Naive B cell (primary cell): ENCODE results near the gene SPOPL. TPM values are rescaled to one million over a fixed set of nuclear protein-coding genes. Genes with fewer than 3 reads are reported as not detected.

Experiments
- ATAC-seq, 2 donors: fragments of 150-1000 bp; cut with Tn5 transposase; 2 replicates each; pipeline ENCODE4 v1.10.0; 2021; ENCODE audit warnings: low read depth in 2 of 2, mild to moderate bottlenecking in 2 of 2, moderate library complexity in 2 of 2
- DNase-seq: peaks from one replicate; pipeline ENCODE4 v3.0.0; 2022
- H3K27ac Mint-ChIP-seq, 6 donors: one replicate each; pipeline ENCODE4 v1.8.0; 2020 to 2022; ENCODE audit warnings: mild to moderate bottlenecking in 6 of 6, mixed read lengths in 6 of 6, moderate library complexity in 5 of 6, inconsistent platforms in 2 of 6
- H3K27me3 Mint-ChIP-seq, 3 donors: one replicate each; pipeline ENCODE4 v1.8.0; 2021 to 2022; ENCODE audit warnings: mixed read lengths in 3 of 3, mild to moderate bottlenecking in 1 of 3
- H3K36me3 Mint-ChIP-seq, 2 donors: one replicate each; pipeline ENCODE4 v1.8.0; 2020 to 2022; ENCODE audit warnings: mixed read lengths in 2 of 2, inconsistent platforms in 1 of 2, mild to moderate bottlenecking in 1 of 2
- H3K4me1 Mint-ChIP-seq, 3 donors: one replicate each; pipeline ENCODE4 v1.8.0; 2020 to 2022; ENCODE audit warnings: mixed read lengths in 3 of 3, inconsistent platforms in 1 of 3, mild to moderate bottlenecking in 1 of 3, moderate library complexity in 1 of 3
- H3K4me3 Mint-ChIP-seq, 8 donors: one replicate each; pipeline ENCODE4 v1.8.0; 2020 to 2022; ENCODE audit warnings: mild to moderate bottlenecking in 8 of 8, mixed read lengths in 8 of 8, moderate library complexity in 8 of 8, inconsistent platforms in 2 of 8
- H3K9me3 Mint-ChIP-seq, 7 donors: one replicate each; pipeline ENCODE4 v1.8.0; 2020 to 2022; ENCODE audit warnings: mixed read lengths in 7 of 7, mild to moderate bottlenecking in 5 of 7, inconsistent platforms in 2 of 7, moderate library complexity in 1 of 7
- polyA plus RNA-seq, 6 donors: library from polyadenylated mRNA; unstranded; fragments of 300-500 nt; fragmentation: Illumina TruSeq; gene quantifications; one replicate each; pipeline ENCODE4 v1.2.3, GENCODE V29; 2021; ENCODE audit warnings: low read depth in 6 of 6

The SPOPL gene
- polyA plus RNA-seq, 6 donors from 2014 or later, result 7.1 to 10.8 (median 7.9) TPM

GRCh38 chr2:138601458-138602165, 100.0 kb downstream of the SPOPL start:
- no peak for DNase-seq
- H3K4me3 Mint-ChIP-seq, result no peak overlapping the region
- no peak for ATAC-seq
- H3K4me1 Mint-ChIP-seq, result no peaks in the 10 kb centered on the region
- H3K36me3 Mint-ChIP-seq, result peaks cover 6 to 18% of the 10 kb centered on the region in 2 donors
- no peaks in the 10 kb centered on the region for H3K27me3 Mint-ChIP-seq
- no peaks in the 10 kb centered on the region for H3K9me3 Mint-ChIP-seq
- peak overlapping the region in 3 of 6 donors; percentile 7 to 57 (median 47) for H3K27ac Mint-ChIP-seq

- Mint-ChIP-seq H3K4me3 (no peak overlapping the region), H3K4me1 (no peaks in the 10 kb centered on the region), H3K27me3 (no peaks in the 10 kb centered on the region), H3K9me3 (no peaks in the 10 kb centered on the region), H3K27ac (no peak overlapping the region), H3K36me3 (peaks cover under 1 to 13% of the 10 kb centered on the region in 2 donors)
- ATAC-seq, result no peak
- DNase-seq, result no peak
Measured at GRCh38 chr2:138602166-138602460, 100.5 kb downstream of the SPOPL start.

DNA sequence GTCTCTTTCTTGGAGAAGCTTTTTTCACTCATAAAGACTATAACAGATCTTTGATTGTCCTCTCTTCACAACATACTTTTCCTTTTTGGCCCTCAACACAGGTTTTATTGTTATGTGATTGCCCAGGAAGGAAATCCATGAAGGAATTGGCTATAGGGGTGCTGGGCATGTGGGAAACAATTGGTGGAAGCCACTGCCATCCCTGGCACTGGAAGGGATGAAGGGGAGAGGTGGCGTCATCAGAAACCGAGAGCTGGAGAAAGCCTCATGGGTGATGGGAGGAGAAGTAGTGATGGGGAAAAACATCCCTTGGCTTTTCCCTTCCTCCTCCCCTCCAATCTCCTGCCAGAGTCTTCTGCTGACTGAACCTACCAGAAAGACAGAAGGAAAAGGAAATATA, 106.2 kb downstream of the SPOPL start:
- H3K9me3 Mint-ChIP-seq, result no peaks in the 10 kb centered on the region
- no peak overlapping the region for H3K4me3 Mint-ChIP-seq
- no peak overlapping the region for H3K27ac Mint-ChIP-seq

GRCh38 chr2:138609446-138609845, 107.9 kb downstream of the SPOPL start:
- Mint-ChIP-seq H3K9me3 (no peaks in the 10 kb centered on the region), H3K36me3 (no peaks in the 10 kb centered on the region)
- no peak for ATAC-seq

More for the DNA sequence above, 106.2 kb downstream of the SPOPL start:
- Mint-ChIP-seq H3K36me3 (peaks cover 0 to 9% of the 10 kb centered on the region in 2 donors), H3K27me3 (peaks cover 0 to under 1% (median 0%) of the 10 kb centered on the region in 3 donors), H3K4me1 (no peaks in the 10 kb centered on the region)
- DNase-seq (no peak), ATAC-seq (no peak)

DNA sequence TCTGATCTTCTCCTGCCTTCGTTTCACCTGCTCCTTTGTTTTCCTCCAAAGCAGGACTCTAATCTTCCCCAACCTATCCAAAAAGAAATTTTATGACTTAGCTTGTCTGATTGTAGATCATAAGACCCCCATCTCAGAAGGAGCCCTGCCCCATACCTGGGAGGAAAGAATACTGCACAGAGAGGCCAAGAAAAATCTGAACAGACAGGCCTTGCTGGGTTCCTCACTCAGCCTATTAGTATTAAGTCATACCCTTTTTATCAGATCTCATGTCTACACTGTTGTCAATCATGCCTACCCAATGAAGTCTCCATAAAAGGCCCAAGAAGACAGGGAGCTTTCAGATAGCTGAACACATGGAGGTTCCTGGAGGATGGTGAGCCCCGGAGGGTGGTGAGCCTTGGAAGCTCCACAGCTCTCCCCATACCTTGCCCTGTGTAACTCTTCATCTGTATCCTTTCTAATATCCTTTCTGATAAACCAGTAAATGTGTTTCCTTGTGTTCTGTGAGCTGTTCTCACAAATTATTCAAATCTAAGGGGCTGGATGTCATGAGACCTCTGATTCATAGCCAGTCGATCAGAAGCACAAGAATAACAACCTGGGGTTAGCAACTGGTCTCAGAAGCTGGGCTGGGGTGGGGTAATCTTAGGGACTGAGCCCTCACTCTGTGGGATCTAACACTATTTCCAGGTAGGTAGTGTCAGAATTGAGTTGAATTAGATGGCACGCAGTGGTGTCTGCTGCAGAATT, 108.8 kb downstream of the SPOPL start:
- no peak overlapping the region for H3K4me3 Mint-ChIP-seq
- ATAC-seq, result no peak
- H3K9me3 Mint-ChIP-seq, result no peaks in the 10 kb centered on the region
- H3K27ac Mint-ChIP-seq, result no peak overlapping the region
- peaks cover 7 to 13% (median 10%) of the 10 kb centered on the region in 3 donors for H3K27me3 Mint-ChIP-seq
- DNase-seq, result no peak
- H3K4me1 Mint-ChIP-seq, result no peaks in the 10 kb centered on the region
- no peaks in the 10 kb centered on the region for H3K36me3 Mint-ChIP-seq

More at GRCh38 chr2:138609446-138609845, 107.9 kb downstream of the SPOPL start:
- no peak for DNase-seq
- no peaks in the 10 kb centered on the region for H3K4me1 Mint-ChIP-seq
- peak overlapping the region in 1 of 6 donors; percentile 5 for H3K27ac Mint-ChIP-seq
- no peak overlapping the region for H3K4me3 Mint-ChIP-seq
- H3K27me3 Mint-ChIP-seq, result peaks cover 2 to 7% (median 3%) of the 10 kb centered on the region in 3 donors

DNA sequence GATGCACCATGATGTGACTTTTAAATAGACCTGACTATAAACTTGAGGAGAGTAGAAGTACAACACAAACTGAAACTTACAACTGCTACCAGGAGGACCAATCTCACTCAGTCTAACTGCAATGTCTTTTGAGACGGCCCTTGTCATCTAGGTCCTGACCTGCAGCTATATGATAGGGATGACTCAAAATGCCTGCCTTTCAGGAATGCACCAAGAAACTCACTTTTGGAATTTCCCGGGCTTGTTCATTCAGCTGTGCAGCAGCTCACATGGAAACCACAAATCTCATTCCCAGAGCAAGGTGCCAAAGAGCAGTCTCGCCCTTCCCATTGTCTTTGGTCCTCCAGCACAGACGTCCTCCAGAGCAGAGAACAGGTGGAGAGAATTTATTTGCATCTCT, 113.7 kb downstream of the SPOPL start:
- Mint-ChIP-seq H3K36me3 (no peaks in the 10 kb centered on the region), H3K4me1 (no peaks in the 10 kb centered on the region), H3K9me3 (no peaks in the 10 kb centered on the region), H3K27ac (no peak overlapping the region), H3K27me3 (peaks cover 13 to 23% (median 21%) of the 10 kb centered on the region in 3 donors), H3K4me3 (no peak overlapping the region)
- DNase-seq (no peak), ATAC-seq (no peak)

- ATAC-seq (no peak), DNase-seq (no peak)
- Mint-ChIP-seq H3K36me3 (no peaks in the 10 kb centered on the region), H3K9me3 (no peaks in the 10 kb centered on the region), H3K27ac (peak overlapping the region in 1 of 6 donors; percentile 1), H3K27me3 (peaks cover 13 to 23% (median 21%) of the 10 kb centered on the region in 3 donors), H3K4me3 (no peak overlapping the region), H3K4me1 (no peaks in the 10 kb centered on the region)
Measured at GRCh38 chr2:138617026-138617425, 115.5 kb downstream of the SPOPL start.

DNA sequence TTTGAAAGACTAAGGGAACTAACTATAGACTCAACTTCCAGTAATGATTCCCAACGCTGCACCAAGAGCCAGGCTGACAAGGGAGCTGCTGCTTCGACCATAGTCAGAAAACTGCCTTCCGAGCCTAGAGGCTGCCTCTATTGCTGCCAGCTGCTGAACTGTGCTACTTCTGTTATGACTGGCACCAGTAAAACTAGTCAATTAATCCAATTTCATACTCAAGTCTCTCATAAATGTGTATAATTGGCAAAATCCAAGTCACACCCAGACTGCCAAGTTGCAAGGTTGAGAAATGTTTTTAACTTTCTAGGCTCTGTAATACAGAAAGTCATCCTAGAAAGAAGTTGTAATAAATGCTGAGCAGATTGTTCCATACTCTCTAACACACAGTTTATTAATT, 117.4 kb downstream of the SPOPL start:
- Mint-ChIP-seq H3K4me1 (no peaks in the 10 kb centered on the region), H3K27ac (no peak overlapping the region), H3K27me3 (peaks cover 13 to 21% (median 17%) of the 10 kb centered on the region in 3 donors), H3K36me3 (no peaks in the 10 kb centered on the region), H3K4me3 (no peak overlapping the region), H3K9me3 (no peaks in the 10 kb centered on the region)
- ATAC-seq, result no peak
- DNase-seq, result no peak

DNA sequence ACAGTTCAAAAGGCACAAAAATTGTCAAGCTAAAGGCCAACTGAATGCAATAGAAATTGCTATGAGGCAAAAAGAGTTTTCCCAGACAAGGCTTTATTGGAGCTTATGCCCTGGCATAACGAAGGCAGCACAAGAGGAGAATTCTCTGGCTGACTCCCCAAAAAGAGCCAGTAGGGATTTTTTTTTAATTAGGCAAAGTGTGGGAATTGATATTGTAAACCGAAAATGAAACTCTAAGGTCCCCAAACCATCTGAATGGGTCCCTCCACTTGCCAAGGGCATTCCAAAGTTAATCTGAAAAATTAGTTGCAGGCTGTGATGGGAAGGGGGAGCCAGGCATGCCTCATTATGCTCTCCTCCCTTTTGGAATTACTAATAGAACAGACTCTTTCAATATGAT, 118.9 kb downstream of the SPOPL start:
- no peak for ATAC-seq
- H3K4me3 Mint-ChIP-seq, result no peak overlapping the region
- H3K4me1 Mint-ChIP-seq, result no peaks in the 10 kb centered on the region
- H3K27ac Mint-ChIP-seq, result no peak overlapping the region
- no peak for DNase-seq
- no peaks in the 10 kb centered on the region for H3K9me3 Mint-ChIP-seq
- H3K27me3 Mint-ChIP-seq, result peaks cover under 1 to 17% (median 11%) of the 10 kb centered on the region in 3 donors
- no peaks in the 10 kb centered on the region for H3K36me3 Mint-ChIP-seq

GRCh38 chr2:138621139-138621538, 119.6 kb downstream of the SPOPL start:
- Mint-ChIP-seq H3K9me3 (no peaks in the 10 kb centered on the region), H3K27ac (peak overlapping the region in 1 of 6 donors; percentile 19), H3K4me1 (no peaks in the 10 kb centered on the region), H3K4me3 (no peak overlapping the region), H3K36me3 (no peaks in the 10 kb centered on the region), H3K27me3 (peaks cover 3 to 20% (median 15%) of the 10 kb centered on the region in 3 donors)
- ATAC-seq (no peak), DNase-seq (no peak)

DNA sequence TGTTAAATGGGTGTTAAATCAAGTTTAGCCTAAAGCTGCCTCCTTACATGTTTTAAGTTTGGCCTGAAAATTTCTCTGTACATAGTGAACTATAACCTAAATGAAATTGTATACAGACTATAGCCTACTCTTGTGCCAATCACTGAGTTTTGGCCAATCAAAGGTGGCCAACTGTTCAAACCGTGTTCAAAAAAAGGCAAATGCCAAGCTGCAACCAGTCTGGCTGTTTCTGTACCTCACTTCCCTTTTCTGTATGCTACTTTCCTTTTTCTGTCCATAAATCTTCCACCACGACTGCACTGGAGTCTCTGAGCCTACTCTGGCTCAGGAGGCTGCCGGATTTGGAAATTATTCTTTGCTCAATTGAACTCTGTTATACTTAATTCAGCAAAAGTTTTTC, 121.0 kb downstream of the SPOPL start:
- Mint-ChIP-seq H3K4me1 (no peaks in the 10 kb centered on the region), H3K4me3 (no peak overlapping the region), H3K36me3 (no peaks in the 10 kb centered on the region), H3K27ac (no peak overlapping the region), H3K9me3 (no peaks in the 10 kb centered on the region), H3K27me3 (peaks cover 17 to 20% (median 17%) of the 10 kb centered on the region in 3 donors)
- no peak for ATAC-seq
- DNase-seq, result no peak
